NT2/D1 (cell line): Measurements from ENCODE around the gene ABI3.

Experiments used
- DNase-seq: peaks from one replicate; pipeline ENCODE4 v3.0.0-alpha.2; 2011; ENCODE audit warnings: low read depth, low spot score
- H3K27me3 ChIP-seq: 2 replicates; pipeline ENCODE4 v1.6.0; 2011; ENCODE audit warnings: mild to moderate bottlenecking; ENCODE audit not compliant: insufficient read length, insufficient read depth
- H3K36me3 ChIP-seq: 2 replicates; pipeline ENCODE4 v1.6.1; 2011; ENCODE audit warnings: mild to moderate bottlenecking, low read length, mixed read lengths; ENCODE audit not compliant: insufficient read depth, insufficient read length
- H3K4me1 ChIP-seq: 2 replicates; pipeline ENCODE4 v1.5.1; 2011; ENCODE audit not compliant: insufficient read depth, insufficient read length
- H3K4me3 ChIP-seq: 2 replicates; pipeline ENCODE4 v1.5.1; 2011; ENCODE audit warnings: low read depth; ENCODE audit not compliant: insufficient read length
- H3K9ac ChIP-seq: 2 replicates; pipeline ENCODE4 v1.6.0; 2011; ENCODE audit warnings: low read depth; ENCODE audit not compliant: insufficient read length
- H3K9me3 ChIP-seq: 2 replicates; pipeline ENCODE4 v1.5.1; 2011; ENCODE audit warnings: mild to moderate bottlenecking, low read length; ENCODE audit not compliant: insufficient read depth
- SUZ12 ChIP-seq: IDR thresholded peaks from 2 replicates; pipeline ENCODE4 v1.6.1; 2011; ENCODE audit not compliant: insufficient read length, insufficient read depth; ENCODE audit errors: extremely low read depth
- YY1 ChIP-seq: IDR thresholded peaks from 2 replicates; pipeline ENCODE4 v1.6.1; 2011; ENCODE audit not compliant: insufficient read length, insufficient read depth
- ZNF274 ChIP-seq: IDR thresholded peaks from 2 replicates; pipeline ENCODE4 v1.6.1; 2011; ENCODE audit warnings: mild to moderate bottlenecking, low read depth, low read length

The ABI3 gene

GRCh38 chr17:49214676-49215360, 4.3 kb downstream of the ABI3 start:
- H3K9me3 ChIP-seq = no peaks in the 10 kb centered on the region
- H3K36me3 ChIP-seq = peaks cover 28% of the 10 kb centered on the region
- no peaks in the 10 kb centered on the region for H3K27me3 ChIP-seq
- no peak overlapping the region for H3K4me3 ChIP-seq
- DNase-seq = no peak
- H3K4me1 ChIP-seq = no peaks in the 10 kb centered on the region
- TF ChIP-seq YY1 (no peak), ZNF274 (no peak), SUZ12 (no peak)
- no peak overlapping the region for H3K9ac ChIP-seq

GRCh38 chr17:49216482-49216881, 6.0 kb downstream of the ABI3 start:
- Histone ChIP-seq H3K9me3 (no peaks in the 10 kb centered on the region), H3K36me3 (peaks cover 34% of the 10 kb centered on the region), H3K4me1 (no peaks in the 10 kb centered on the region), H3K27me3 (no peaks in the 10 kb centered on the region), H3K9ac (no peak overlapping the region), H3K4me3 (no peak overlapping the region)
- no peak for TF ChIP-seq SUZ12
- TF ChIP-seq ZNF274 = no peak
- no peak for TF ChIP-seq YY1
- no peak for DNase-seq

- TF ChIP-seq SUZ12 = no peak
- H3K27me3 ChIP-seq = no peaks in the 10 kb centered on the region
- no peak overlapping the region for H3K9ac ChIP-seq
- no peak for DNase-seq
- no peaks in the 10 kb centered on the region for H3K4me1 ChIP-seq
- H3K4me3 ChIP-seq = no peak overlapping the region
- H3K36me3 ChIP-seq = peaks cover 36% of the 10 kb centered on the region
- no peaks in the 10 kb centered on the region for H3K9me3 ChIP-seq
Measured at GRCh38 chr17:49216953-49217650, 6.6 kb downstream of the ABI3 start.

DNA sequence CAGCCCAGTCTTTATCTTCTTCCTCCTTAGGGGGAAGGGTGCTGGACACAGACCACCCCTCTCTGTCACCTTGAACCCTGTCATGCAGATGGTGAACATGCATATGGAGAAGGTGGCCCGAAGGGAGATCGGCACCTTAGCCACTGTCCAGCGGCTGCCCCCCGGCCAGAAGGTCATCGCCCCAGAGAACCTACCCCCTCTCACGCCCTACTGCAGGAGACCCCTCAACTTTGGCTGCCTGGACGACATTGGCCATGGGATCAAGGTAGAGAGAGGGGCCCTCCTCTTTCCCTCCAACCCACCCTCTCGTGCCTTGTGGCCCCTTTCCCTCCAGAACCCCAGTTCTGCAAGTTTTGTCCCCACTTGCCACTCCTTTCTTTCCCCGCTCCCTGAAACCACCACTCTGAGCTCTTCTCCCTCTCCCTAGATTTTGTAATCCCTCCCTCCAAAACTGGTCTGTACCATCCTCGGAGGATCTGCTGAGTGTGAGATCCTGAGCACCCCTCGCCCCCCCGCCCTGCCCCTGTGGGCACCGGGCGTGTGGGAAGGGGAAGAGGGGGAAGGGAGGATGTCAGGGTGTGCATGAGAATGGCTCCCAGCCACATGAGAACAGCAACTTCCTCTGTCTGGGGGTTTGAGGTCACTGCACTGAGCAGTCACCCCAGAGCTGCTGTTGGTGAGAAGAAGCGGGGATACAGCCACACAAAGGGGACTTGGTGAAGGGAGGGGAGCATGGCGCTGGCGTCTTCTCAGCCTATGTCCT, 7.3 kb downstream of the ABI3 start:
- TF ChIP-seq ZNF274 (no peak), SUZ12 (no peak), YY1 (no peak)
- DNase-seq = no peak
- Histone ChIP-seq H3K9me3 (no peaks in the 10 kb centered on the region), H3K4me1 (peaks cover under 1% of the 10 kb centered on the region), H3K4me3 (no peak overlapping the region), H3K27me3 (peaks cover 5% of the 10 kb centered on the region), H3K36me3 (peaks cover 38% of the 10 kb centered on the region), H3K9ac (no peak overlapping the region)

DNA sequence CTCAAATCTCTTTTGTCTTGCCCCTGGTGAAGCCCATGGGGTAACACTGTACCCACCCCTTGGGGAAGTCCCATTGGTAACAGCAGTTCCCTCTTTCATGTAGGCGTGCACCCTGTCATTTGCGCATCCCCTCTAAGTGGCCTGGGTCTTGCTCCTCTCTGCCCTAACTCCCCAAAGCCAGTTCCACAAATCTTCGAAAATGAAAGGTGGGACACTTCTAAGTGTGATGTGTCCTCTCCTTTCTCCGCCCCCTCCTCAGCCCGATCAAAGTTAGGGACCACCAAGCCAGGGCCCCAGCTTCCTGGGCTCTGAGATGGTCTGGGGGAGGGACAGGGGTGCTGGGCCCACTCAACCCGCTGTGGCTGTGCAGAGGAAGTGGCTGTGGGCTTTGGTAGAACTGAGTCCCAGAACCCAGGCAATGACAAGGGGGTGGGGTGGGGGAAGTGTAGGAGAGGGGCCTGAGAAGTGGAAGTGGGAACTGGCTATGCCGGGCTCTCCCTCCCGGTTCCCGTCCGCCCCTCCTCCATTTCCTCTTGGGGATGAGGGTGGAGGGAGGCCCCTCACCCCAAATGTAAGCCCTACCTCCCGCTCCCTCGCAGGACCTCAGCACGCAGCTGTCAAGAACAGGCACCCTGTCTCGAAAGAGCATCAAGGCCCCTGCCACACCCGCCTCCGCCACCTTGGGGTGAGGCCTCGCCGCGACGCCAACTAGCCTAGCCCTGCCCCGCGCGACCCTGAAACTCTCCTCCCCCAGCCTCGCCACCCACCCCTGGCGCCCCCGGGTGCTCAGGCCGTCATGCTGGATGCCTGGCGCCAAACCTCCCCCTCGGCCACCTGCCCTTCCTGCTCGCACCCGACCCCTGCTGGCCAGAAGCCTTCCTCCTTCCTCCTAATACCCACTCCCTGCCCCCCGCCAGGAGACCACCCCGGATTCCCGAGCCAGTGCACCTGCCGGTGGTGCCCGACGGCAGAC, 8.7 kb downstream of the ABI3 start:
- no peak for DNase-seq
- TF ChIP-seq SUZ12 (no peak), ZNF274 (no peak), YY1 (no peak)
- peaks cover 19% of the 10 kb centered on the region for H3K27me3 ChIP-seq
- no peak overlapping the region for H3K4me3 ChIP-seq
- H3K4me1 ChIP-seq = peaks cover 13% of the 10 kb centered on the region
- no peaks in the 10 kb centered on the region for H3K9me3 ChIP-seq
- peaks cover 35% of the 10 kb centered on the region for H3K36me3 ChIP-seq
- no peak overlapping the region for H3K9ac ChIP-seq

GRCh38 chr17:49219987-49220386, 9.5 kb downstream of the ABI3 start:
- Histone ChIP-seq H3K9me3 (no peaks in the 10 kb centered on the region), H3K27me3 (peaks cover 27% of the 10 kb centered on the region), H3K4me1 (peaks cover 16% of the 10 kb centered on the region), H3K9ac (no peak overlapping the region), H3K36me3 (peaks cover 35% of the 10 kb centered on the region), H3K4me3 (no peak overlapping the region)
- no peak for TF ChIP-seq ZNF274
- TF ChIP-seq SUZ12 = no peak
- no peak for TF ChIP-seq YY1
- DNase-seq = no peak
